ENCODE results near the gene TLR10.

TLR10 gene

GRCh38 chr4:38723726-38724474 is 58.9 kb downstream of the TLR10 start:
- no peak for DNase-seq

- DNase-seq: no peak
These were observed 59.7 kb downstream of the TLR10 start for GRCh38 chr4:38723114-38723513.
